NCI-H2227 (cell line): ENCODE measurements around the gene ZNF48.
A peak's percentile ranks its signal among the peaks of the same experiment; 100 is the strongest.

Experiments
- DNase-seq: peaks from one replicate; lab custom pipeline; 2025; ENCODE audit not compliant: unreplicated experiment; lab: John Stamatoyannopoulos, UW

Gene ZNF48

DNA sequence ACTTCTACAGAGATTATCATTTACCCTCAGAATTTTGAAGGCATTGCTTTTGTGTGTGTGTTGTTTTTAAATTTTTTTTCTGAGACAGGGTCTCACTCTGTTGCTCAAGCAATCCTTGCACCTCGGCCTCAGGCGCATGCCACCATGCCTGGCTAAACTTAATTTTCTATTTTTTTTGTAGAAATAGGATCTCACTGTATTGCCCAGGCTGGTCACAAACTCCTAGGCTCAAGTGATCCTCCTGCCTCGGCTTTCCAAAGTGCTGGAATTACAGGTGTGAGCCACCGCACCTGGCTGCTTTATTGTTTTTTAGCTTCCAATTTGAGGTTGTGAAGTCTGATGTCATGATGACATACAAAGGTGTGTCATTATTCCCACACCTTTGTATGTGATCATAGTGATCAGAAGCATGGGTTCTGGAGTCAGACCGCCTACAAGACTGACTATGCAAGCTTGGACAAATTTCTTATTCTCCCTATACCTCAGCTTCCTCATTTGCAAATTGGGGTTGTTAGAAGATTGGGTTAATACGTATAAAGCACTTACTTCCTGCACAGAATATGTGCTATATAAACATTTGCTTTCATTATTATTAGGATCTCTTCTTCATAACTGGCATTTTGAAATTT is 44.6 kb downstream of the ZNF48 start:
- no peak for DNase-seq

DNA sequence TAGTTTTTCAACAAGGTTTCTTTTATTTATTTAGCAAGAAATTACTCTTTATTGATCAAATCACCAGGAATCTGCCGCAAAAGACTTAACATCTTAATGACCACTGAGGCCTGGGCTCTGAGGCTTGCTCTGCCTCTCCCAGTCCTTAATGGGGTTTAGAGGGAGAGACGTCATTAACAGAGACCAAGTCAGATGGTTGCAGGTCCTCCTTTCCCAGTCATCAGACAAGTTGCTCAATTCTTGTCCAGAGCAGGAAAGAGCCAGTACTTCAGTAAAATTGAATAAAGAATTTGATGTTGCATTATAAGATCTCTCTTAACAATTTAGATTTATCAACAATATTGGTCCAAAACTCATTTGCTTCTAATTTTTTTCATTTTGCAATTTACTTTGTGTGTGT is 48.4 kb downstream of the ZNF48 start:
- DNase-seq = no peak

DNA sequence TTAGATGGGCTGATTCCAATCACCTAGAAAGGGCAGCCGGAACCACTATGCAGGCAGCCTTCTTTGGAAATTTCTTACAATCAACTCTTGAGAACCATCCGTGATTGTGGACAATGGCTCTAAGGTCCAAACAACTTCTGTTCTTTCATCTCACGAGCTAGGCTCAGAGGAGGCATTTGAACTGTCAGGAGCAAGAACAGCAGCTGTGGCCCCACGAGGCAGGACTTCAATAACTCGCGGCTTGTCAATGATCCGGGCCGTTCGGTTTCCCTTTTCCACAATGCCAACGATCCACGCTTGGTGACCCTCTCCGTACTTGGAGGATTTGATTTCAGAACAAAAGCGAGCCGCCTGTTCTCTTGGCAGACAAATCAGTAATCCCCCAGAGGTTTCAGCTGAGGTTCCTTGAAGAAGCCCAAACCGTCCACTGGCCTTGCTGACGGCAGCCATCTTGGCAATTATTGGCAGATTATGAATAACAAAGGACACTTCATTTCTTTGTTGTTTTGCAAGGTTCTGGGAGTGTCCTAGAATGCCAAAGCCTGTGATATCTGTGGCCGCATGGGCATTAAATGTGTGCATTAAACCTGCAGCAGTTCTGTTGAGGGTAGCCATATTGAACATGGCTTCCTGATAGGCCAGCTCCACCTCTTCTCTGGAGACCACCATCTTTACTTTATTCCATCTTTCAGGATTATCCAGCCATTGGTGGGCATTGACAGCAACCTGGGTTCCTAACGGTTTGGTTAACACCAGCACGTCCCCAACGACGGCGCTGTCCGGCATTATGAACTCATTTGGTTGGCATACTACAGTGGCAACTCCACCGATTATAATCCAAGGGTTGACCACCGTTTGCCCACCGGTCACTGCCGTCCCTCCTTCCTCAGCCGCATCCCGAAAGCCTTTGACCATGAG is 49.3 kb downstream of the ZNF48 start:
- peak; percentile 36 for DNase-seq

DNA sequence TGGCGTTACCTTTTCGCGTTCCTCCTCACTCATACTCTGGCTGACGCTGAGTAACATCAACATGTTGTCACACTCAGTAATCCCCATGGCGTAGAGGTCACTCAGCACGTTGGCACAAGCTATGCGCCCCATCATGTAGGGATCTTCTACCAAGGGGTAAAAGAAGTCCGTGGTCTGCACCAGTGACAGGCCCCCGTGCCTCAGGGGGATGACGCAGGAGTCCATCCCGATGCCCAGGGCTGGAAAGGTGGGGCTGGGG is 49.9 kb downstream of the ZNF48 start:
- DNase-seq = no peak

DNA sequence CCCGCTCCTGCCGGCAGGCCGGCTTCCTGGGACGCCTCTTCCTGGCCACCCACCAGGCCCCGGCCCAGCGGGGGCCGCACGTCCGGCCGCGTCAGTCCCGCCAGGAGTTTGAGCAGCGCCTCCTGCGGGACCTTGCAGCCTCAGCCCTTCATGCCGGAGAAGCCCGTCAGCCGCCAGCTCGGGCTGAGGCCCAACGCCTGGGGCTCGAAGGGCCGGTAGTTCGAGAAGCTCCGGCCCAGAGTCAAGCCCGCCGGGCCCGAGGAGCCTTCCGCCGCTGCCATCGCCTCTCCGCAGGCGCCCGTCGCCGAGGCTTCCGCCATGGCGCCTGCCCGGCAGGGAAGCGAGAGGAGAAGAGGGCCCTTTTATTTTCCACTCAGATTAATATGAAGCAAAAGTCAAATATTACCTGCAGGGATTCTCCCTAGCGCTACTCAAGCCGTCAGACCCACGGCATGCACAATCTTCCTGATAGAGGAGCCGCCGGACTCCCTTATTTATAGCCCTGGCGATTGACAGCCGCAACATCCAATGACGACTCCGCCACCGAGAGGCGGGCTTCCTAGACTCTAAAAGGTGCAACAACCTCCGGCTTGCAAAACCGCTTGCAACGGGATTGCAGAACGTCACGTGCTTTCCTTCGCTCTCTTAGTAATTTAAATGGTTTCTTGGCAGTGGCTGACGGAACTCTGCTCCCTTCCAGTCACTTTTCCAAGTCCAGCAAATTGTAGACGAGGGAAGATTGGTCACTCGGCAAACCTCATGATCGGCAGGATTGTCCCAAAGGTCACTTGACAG is 50.4 kb downstream of the ZNF48 start, which contains the start of gene SEPHS2:
Gene SEPHS2 (minus strand): TSS at position 467 of the 795 bp plus-strand sequence. CDS start 147 bp downstream, at position 320.
- DNase-seq = peak; percentile 99

DNA sequence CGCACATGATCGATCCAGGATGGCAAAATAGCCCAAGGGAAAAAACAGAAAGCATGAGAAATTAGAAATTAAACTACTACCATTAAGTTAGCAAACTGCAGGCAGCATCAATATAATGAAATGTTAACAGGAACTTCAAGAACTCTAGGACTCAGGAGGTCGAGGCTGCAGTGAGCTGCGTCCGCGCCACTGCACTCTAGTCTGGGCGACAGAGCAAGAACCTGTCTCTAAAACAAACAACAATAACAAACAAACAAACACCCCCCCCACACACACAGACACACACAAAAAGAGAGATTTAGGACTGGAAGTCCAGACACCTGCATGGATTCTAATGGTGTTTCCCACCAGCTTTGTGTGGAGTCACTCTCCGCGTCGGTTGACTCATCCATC is 51.0 kb downstream of the ZNF48 start:
- no peak for DNase-seq

DNA sequence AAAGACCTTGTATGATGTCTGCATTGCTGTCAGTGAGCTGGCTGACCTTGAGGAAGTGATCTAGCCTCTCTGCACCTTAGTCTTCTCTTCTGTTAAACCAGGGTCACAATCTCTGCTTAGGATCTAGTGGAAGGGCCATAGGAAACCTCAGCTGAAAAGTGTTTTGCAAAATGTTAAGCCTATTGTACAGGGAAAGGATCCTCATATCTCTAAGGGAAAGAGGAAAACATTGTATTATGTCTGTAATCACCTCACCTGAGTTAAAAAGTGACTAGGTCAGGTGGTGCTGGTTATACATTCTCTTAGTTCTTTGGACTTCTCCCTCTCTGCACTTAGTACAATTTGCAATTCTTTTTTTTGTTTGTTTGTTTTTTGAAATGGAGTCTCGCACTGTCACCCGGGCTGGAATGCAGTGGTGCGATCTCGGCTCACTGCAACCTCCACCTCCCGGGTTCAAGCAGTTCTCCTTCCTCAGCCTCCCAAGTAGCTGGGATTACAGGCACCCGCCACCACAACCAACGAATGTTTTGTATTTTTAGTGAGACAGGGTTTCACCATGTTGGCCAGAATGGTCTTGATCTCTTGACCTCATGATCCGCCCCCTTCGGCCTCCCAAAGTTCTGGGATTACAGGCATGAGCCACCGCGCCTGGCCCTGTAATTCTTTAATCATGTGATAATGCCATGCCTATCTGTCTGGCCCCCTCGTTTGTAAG is 52.4 kb downstream of the ZNF48 start:
- no peak for DNase-seq

DNA sequence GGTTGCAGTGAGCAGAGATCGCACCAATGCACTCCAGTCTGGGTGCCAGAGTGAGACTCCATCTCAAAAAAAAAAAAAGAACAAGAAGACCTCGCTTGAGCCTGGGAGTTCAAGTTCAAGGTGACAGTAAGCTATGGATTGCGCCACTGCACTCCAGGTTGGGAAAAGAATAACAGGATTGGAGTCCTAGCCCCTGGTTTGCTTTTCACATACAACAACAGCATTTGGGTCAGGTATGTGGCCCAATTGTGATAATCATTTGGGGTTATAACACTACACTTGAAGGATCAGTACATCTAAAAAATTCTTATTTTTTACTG is 53.9 kb downstream of the ZNF48 start:
- no peak for DNase-seq
